Panc1 (cell line): ENCODE measurements around the gene MRM1.
A peak's percentile ranks its signal among the peaks of the same experiment; 100 is the strongest.

Experiments
- CTCF ChIP-seq: fragments of 450-650 bp; IDR thresholded peaks from 2 replicates; pipeline ENCODE4 v1.5.1; 2017; ENCODE audit warnings: mild to moderate bottlenecking
- POLR2AphosphoS5 ChIP-seq: IDR thresholded peaks from 2 replicates; pipeline ENCODE4 v1.6.1; 2012; ENCODE audit warnings: mild to moderate bottlenecking, low read depth, low read length, moderate library complexity

- peak; percentile 78 for TF ChIP-seq CTCF
- no peak for TF ChIP-seq POLR2AphosphoS5
Measured at GRCh38 chr17:36602924-36603384, 1.6 kb downstream of the MRM1 start.
